ENCODE measurements around the gene PHOX2B. TPM values are rescaled to one million over a fixed set of nuclear protein-coding genes. Genes with fewer than 3 reads are reported as not detected.

Gene PHOX2B
- total RNA-seq, 2 experiments from 2014 or later: not detected

GRCh38 chr4:41719417-41719816 lies 29.1 kb downstream of the PHOX2B start:
- Histone ChIP-seq H3K4me1 (ENCODE audit: insufficient read depth, low read length) (no peaks in the 10 kb centered on the region), H3K36me3 (ENCODE audit: insufficient read depth, low read length) (no peaks in the 10 kb centered on the region), H3K4me3 (ENCODE audit: low read length) (no peak overlapping the region), H3K27me3 (ENCODE audit: control insufficient read depth in 1 of 2, insufficient read depth in 2 of 2, low read length in 2 of 2) (no peaks in the 10 kb centered on the region), H3K27ac (ENCODE audit: low read depth in 1 of 2, low read length in 2 of 2) (no peak overlapping the region), H3K9me3 (ENCODE audit: control insufficient read depth in 1 of 2, insufficient read depth in 1 of 2, low read length in 2 of 2) (peaks cover 0 to 8% of the 10 kb centered on the region in 2 experiments)
- TF ChIP-seq, protein P1, sequence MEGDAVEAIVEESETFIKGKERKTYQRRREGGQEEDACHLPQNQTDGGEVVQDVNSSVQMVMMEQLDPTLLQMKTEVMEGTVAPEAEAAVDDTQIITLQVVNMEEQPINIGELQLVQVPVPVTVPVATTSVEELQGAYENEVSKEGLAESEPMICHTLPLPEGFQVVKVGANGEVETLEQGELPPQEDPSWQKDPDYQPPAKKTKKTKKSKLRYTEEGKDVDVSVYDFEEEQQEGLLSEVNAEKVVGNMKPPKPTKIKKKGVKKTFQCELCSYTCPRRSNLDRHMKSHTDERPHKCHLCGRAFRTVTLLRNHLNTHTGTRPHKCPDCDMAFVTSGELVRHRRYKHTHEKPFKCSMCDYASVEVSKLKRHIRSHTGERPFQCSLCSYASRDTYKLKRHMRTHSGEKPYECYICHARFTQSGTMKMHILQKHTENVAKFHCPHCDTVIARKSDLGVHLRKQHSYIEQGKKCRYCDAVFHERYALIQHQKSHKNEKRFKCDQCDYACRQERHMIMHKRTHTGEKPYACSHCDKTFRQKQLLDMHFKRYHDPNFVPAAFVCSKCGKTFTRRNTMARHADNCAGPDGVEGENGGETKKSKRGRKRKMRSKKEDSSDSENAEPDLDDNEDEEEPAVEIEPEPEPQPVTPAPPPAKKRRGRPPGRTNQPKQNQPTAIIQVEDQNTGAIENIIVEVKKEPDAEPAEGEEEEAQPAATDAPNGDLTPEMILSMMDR (IDR thresholded peaks at IDR 0.05): no peak
- POLR2A ChIA-PET: no interaction called here
- H3K4me3 Mint-ChIP-seq: no peak overlapping the region
- no peak overlapping the region for H3K27ac Mint-ChIP-seq
- CTCF ChIA-PET: no interaction called here
- DNase-seq (no peak), ATAC-seq (ENCODE audit: poor library complexity) (no peak)
- H3K27me3 Mint-ChIP-seq: peaks cover 24% of the 10 kb centered on the region
- H3K9me3 Mint-ChIP-seq: no peaks in the 10 kb centered on the region
- no peaks in the 10 kb centered on the region for H3K36me3 Mint-ChIP-seq (ENCODE audit: low read depth)
- H3K4me1 Mint-ChIP-seq (ENCODE audit: low read depth): no peaks in the 10 kb centered on the region
- intact Hi-C loops (cut with DNase I, micrococcal nuclease): no loop called here

DNA sequence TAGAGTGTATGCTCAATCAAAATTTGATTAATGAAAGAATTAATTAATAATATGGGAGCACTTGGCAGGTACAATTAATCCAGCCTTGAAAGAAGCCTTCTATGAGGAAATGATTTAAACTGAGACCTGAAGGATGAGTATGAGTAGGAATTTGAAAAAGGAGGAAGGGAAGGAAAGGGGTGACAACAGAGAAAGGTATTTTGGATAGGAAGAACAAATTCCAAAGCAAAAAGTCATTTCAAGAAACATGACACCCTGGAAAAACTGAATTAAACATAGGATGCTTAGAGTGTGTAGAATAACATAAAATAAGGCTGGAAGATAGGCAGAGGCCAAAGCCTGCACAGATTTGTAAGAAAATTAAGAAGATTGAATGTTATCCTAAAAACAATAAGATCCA lies 29.6 kb downstream of the PHOX2B start:
- H3K4me3 Mint-ChIP-seq: no peak overlapping the region
- no peaks in the 10 kb centered on the region for H3K36me3 Mint-ChIP-seq (ENCODE audit: low read depth)
- intact Hi-C loops (cut with DNase I, micrococcal nuclease): no loop called here
- Histone ChIP-seq H3K4me3 (ENCODE audit: low read length) (no peak overlapping the region), H3K27ac (ENCODE audit: low read depth in 1 of 2, low read length in 2 of 2) (no peak overlapping the region), H3K4me1 (ENCODE audit: insufficient read depth, low read length) (no peaks in the 10 kb centered on the region), H3K9me3 (ENCODE audit: control insufficient read depth in 1 of 2, insufficient read depth in 1 of 2, low read length in 2 of 2) (peaks cover 0 to 4% of the 10 kb centered on the region in 2 experiments), H3K36me3 (ENCODE audit: insufficient read depth, low read length) (no peaks in the 10 kb centered on the region), H3K27me3 (ENCODE audit: control insufficient read depth in 1 of 2, insufficient read depth in 2 of 2, low read length in 2 of 2) (no peaks in the 10 kb centered on the region)
- H3K27ac Mint-ChIP-seq: no peak overlapping the region
- no peaks in the 10 kb centered on the region for H3K9me3 Mint-ChIP-seq
- ChIA-PET CTCF (no interaction called here), POLR2A (no interaction called here)
- DNase-seq (no peak), ATAC-seq (ENCODE audit: poor library complexity) (no peak)
- peaks cover 27% of the 10 kb centered on the region for H3K27me3 Mint-ChIP-seq
- H3K4me1 Mint-ChIP-seq (ENCODE audit: low read depth): no peaks in the 10 kb centered on the region
- TF ChIP-seq, protein P1 (IDR thresholded peaks at IDR 0.05): no peak

DNA sequence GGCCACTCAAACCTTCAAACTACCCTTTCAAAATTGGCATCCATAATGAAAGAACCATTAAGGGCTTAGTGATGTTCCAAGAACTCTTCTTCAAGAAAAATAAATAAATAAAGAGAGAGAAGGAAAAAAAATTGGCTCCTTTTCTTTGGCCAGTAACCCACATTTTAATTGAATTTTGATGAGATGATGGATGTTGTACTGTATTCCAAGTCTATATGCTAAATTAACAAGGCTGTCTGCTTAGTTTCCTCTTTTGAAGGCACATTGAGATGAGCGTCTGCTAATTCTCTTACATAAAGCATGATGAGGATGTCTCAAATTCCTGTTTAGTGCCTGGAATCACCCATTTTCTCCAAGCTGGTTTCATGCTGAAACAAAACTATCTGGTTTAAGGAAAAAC lies 33.4 kb downstream of the PHOX2B start:
- ATAC-seq (ENCODE audit: poor library complexity): no peak
- ChIA-PET POLR2A (no interaction called here), CTCF (no interaction called here)
- H3K27me3 ChIP-seq (ENCODE audit: control insufficient read depth in 1 of 2, insufficient read depth in 2 of 2, low read length in 2 of 2): no peaks in the 10 kb centered on the region
- H3K4me1 Mint-ChIP-seq (ENCODE audit: low read depth): no peaks in the 10 kb centered on the region
- H3K9me3 ChIP-seq (ENCODE audit: control insufficient read depth in 1 of 2, insufficient read depth in 1 of 2, low read length in 2 of 2): no peaks in the 10 kb centered on the region
- intact Hi-C loops (cut with DNase I, micrococcal nuclease): no loop called here
- no peak overlapping the region for H3K27ac Mint-ChIP-seq
- H3K36me3 ChIP-seq (ENCODE audit: insufficient read depth, low read length): no peaks in the 10 kb centered on the region
- no peaks in the 10 kb centered on the region for H3K36me3 Mint-ChIP-seq (ENCODE audit: low read depth)
- peaks cover 9% of the 10 kb centered on the region for H3K27me3 Mint-ChIP-seq
- H3K27ac ChIP-seq (ENCODE audit: low read depth in 1 of 2, low read length in 2 of 2): no peak overlapping the region
- TF ChIP-seq, protein P1 (IDR thresholded peaks at IDR 0.05): no peak
- no peak overlapping the region for H3K4me3 ChIP-seq (ENCODE audit: low read length)
- DNase-seq: no peak
- H3K9me3 Mint-ChIP-seq: no peaks in the 10 kb centered on the region
- no peaks in the 10 kb centered on the region for H3K4me1 ChIP-seq (ENCODE audit: insufficient read depth, low read length)
- no peak overlapping the region for H3K4me3 Mint-ChIP-seq

All from CD4-positive, alpha-beta T cell (primary cell).